A549 (cell line): ENCODE measurements around the gene TPGS1.

Experiments
- CEBPB ChIP-seq, 2 experiments: fragments of >200 bp in 1 of 2; sonication (Bioruptor Twin) in 1 of 2; formaldehyde crosslinking in 1 of 2; IDR thresholded peaks; 2 replicates each; pipeline ENCODE4 v1.6.1; 2012 to 2016
- CTCF ChIP-seq: fragments of >200 bp; sonication (Bioruptor Twin); formaldehyde crosslinking; IDR thresholded peaks from 3 replicates; pipeline ENCODE4 v1.5.1; 2016
- MAX ChIP-seq: IDR thresholded peaks from 2 replicates; pipeline ENCODE4 v1.6.1; 2012
- RCOR1 ChIP-seq: fragments of 150-350 bp; IDR thresholded peaks from 2 replicates; pipeline ENCODE4 v1.6.1; 2014; ENCODE audit warnings: antibody characterized with exemption, low read length, low read depth
- SMC3 ChIP-seq: fragments of >200 bp; sonication (Bioruptor Twin); formaldehyde crosslinking; IDR thresholded peaks from 3 replicates; pipeline ENCODE4 v1.6.1; 2018; ENCODE audit warnings: inconsistent platforms

- TF ChIP-seq MAX (no peak), RCOR1 (no peak), CTCF (no peak), CEBPB (IDR thresholded peaks at IDR 0.05) (no peak), SMC3 (no peak)
Observed at GRCh38 chr19:518598-519231, 11.4 kb downstream of the TPGS1 start.
